Right lobe of liver (tissue), 4 donors: ENCODE results near the gene LGALS7.

ENCODE experiments used
- CTCF ChIP-seq, 4 donors: fragments of 200-600 bp in 3 of 4; fragments of 450-650 bp in 1 of 4; IDR thresholded peaks; one replicate each; pipeline versions ENCODE4 v1.5.1 to v1.8.0; 2016 to 2022; ENCODE audit warnings: antibody characterized with exemption in 4 of 4, mild to moderate bottlenecking in 2 of 4
- POLR2A ChIP-seq: fragments of 450-650 bp; IDR thresholded peaks from one replicate; pipeline ENCODE4 v1.6.1; 2017; ENCODE audit warnings: antibody characterized with exemption, mild to moderate bottlenecking
- donor health status: DM: no; HTN: no; CAD: no.
- donor health status: DM: no; HTN: no; CAD: no.
- donor health status: DM: no; HTN: yes; CAD: no.

- TF ChIP-seq CTCF (IDR thresholded peaks at IDR 0.05) (no peak), POLR2A (no peak)
Measured at GRCh38 chr19:38741670-38742069, 31.6 kb downstream of the LGALS7 start.
